ENCODE results near the gene CLCN5.

The CLCN5 gene

DNA sequence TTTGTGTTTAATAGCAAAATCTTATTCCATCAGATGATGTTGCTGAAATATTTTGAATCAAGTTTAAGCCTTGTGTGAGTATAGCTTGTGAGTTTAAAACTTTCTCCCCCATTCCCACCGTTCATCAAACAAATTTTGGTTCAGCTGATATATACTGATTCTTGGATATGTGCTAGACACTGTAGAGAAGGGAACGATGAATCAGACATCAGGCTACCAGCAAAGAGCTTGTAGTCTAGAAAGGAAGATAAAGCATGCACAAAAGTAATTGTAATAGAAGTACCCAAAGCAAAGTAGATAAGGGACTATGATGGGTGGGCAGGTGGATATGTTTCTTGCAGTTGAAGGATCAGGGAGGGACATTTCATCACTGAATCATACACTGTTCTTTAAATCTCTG, 146.5 kb downstream of the CLCN5 start:
- H4K20me1 ChIP-seq (ENCODE audit: insufficient read depth, low read length), result no peaks in the 10 kb centered on the region
- H3K36me3 ChIP-seq (ENCODE audit: insufficient read depth, low read length), result no peaks in the 10 kb centered on the region
- no peaks in the 10 kb centered on the region for H3K4me1 ChIP-seq (ENCODE audit: insufficient read depth, low read length)
- H2AFZ ChIP-seq (ENCODE audit: low read depth, low read length), result no peak overlapping the region
- no peaks in the 10 kb centered on the region for H3K27me3 ChIP-seq (ENCODE audit: insufficient read depth, low read length, poor library complexity)
- no peaks in the 10 kb centered on the region for H3K9me3 ChIP-seq (ENCODE audit: insufficient read depth, low read length, severe bottlenecking)
- H3K9ac ChIP-seq (ENCODE audit: low read depth, low read length), result no peak overlapping the region
- no peak for ATAC-seq (ENCODE audit: insufficient read depth, low read depth)
- H3K79me2 ChIP-seq (ENCODE audit: insufficient read depth, low read length), result no peaks in the 10 kb centered on the region
- H3K4me3 ChIP-seq (ENCODE audit: low read depth in 1 of 2, low read length in 2 of 2), result no peak overlapping the region
- no peak overlapping the region for H3K4me2 ChIP-seq (ENCODE audit: insufficient read depth, low read length)
- no peak overlapping the region for H3K27ac ChIP-seq (ENCODE audit: low read length)
- TF ChIP-seq, protein P1, sequence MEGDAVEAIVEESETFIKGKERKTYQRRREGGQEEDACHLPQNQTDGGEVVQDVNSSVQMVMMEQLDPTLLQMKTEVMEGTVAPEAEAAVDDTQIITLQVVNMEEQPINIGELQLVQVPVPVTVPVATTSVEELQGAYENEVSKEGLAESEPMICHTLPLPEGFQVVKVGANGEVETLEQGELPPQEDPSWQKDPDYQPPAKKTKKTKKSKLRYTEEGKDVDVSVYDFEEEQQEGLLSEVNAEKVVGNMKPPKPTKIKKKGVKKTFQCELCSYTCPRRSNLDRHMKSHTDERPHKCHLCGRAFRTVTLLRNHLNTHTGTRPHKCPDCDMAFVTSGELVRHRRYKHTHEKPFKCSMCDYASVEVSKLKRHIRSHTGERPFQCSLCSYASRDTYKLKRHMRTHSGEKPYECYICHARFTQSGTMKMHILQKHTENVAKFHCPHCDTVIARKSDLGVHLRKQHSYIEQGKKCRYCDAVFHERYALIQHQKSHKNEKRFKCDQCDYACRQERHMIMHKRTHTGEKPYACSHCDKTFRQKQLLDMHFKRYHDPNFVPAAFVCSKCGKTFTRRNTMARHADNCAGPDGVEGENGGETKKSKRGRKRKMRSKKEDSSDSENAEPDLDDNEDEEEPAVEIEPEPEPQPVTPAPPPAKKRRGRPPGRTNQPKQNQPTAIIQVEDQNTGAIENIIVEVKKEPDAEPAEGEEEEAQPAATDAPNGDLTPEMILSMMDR (IDR thresholded peaks at IDR 0.05; ENCODE audit: borderline replicate concordance, extremely low read depth, low read length, poor library complexity, severe bottlenecking), result no peak
- TF ChIP-seq EZH2 (IDR thresholded peaks at IDR 0.05; ENCODE audit: borderline replicate concordance, low read depth, low read length, severe bottlenecking), result no peak
- DNase-seq, result no peak

DNA sequence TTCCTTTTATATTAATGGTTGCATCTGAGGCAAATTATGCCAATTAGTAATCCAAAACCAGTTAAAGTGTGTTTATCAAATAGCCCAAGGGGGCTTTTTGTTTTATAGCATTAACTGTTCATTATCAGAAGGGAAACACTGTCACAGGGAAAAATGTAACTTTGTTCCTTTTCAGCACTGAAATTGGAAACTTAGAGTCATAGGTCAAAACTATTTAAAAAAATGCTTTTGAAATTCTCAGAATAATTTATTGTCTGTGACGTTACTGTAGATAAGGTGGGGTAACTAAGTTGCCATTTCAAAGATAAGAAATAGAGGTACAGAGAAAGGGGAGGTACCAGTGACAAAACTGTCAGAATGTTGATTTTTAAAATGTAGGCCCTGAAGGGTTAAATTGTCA, 149.1 kb downstream of the CLCN5 start:
- no peak overlapping the region for H3K27ac ChIP-seq (ENCODE audit: low read length)
- no peak overlapping the region for H3K4me3 ChIP-seq (ENCODE audit: low read depth in 1 of 2, low read length in 2 of 2)
- H4K20me1 ChIP-seq (ENCODE audit: insufficient read depth, low read length), result no peaks in the 10 kb centered on the region
- H2AFZ ChIP-seq (ENCODE audit: low read depth, low read length), result no peak overlapping the region
- no peak for TF ChIP-seq EZH2 (IDR thresholded peaks at IDR 0.05; ENCODE audit: borderline replicate concordance, low read depth, low read length, severe bottlenecking)
- TF ChIP-seq, protein P1 (IDR thresholded peaks at IDR 0.05; ENCODE audit: borderline replicate concordance, extremely low read depth, low read length, poor library complexity, severe bottlenecking), result no peak
- H3K4me1 ChIP-seq (ENCODE audit: insufficient read depth, low read length), result no peaks in the 10 kb centered on the region
- no peaks in the 10 kb centered on the region for H3K79me2 ChIP-seq (ENCODE audit: insufficient read depth, low read length)
- H3K4me2 ChIP-seq (ENCODE audit: insufficient read depth, low read length), result no peak overlapping the region
- H3K27me3 ChIP-seq (ENCODE audit: insufficient read depth, low read length, poor library complexity), result no peaks in the 10 kb centered on the region
- H3K9ac ChIP-seq (ENCODE audit: low read depth, low read length), result no peak overlapping the region
- ATAC-seq (ENCODE audit: insufficient read depth, low read depth) (no peak), DNase-seq (no peak)
- H3K36me3 ChIP-seq (ENCODE audit: insufficient read depth, low read length), result no peaks in the 10 kb centered on the region
- no peaks in the 10 kb centered on the region for H3K9me3 ChIP-seq (ENCODE audit: insufficient read depth, low read length, severe bottlenecking)

DNA sequence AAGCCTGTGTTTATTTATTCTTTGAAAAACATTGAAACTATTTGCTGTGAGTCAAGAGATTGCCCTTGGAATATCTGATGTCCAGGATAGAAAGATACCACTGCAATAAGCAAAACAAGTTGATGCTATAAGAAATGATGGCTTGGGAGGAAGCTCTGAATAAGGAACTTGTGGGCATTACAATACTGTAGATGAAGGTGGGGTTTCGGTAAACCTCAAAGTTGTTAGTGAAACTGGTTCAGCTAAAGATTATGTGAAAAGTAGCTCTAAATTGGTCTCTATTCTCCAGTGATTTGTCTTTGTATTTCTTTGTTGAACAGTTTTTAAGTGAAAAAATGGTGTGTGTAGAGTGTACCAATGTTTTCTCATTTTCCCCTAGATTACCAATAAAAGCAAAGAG, 149.7 kb downstream of the CLCN5 start:
- Histone ChIP-seq H3K27ac (ENCODE audit: low read length) (no peak overlapping the region), H3K4me2 (ENCODE audit: insufficient read depth, low read length) (no peak overlapping the region), H2AFZ (ENCODE audit: low read depth, low read length) (no peak overlapping the region), H3K4me3 (ENCODE audit: low read depth in 1 of 2, low read length in 2 of 2) (no peak overlapping the region), H3K4me1 (ENCODE audit: insufficient read depth, low read length) (no peaks in the 10 kb centered on the region), H3K79me2 (ENCODE audit: insufficient read depth, low read length) (no peaks in the 10 kb centered on the region), H3K9ac (ENCODE audit: low read depth, low read length) (no peak overlapping the region), H3K36me3 (ENCODE audit: insufficient read depth, low read length) (no peaks in the 10 kb centered on the region), H3K9me3 (ENCODE audit: insufficient read depth, low read length, severe bottlenecking) (no peaks in the 10 kb centered on the region), H3K27me3 (ENCODE audit: insufficient read depth, low read length, poor library complexity) (no peaks in the 10 kb centered on the region), H4K20me1 (ENCODE audit: insufficient read depth, low read length) (no peaks in the 10 kb centered on the region)
- no peak for DNase-seq
- no peak for TF ChIP-seq EZH2 (IDR thresholded peaks at IDR 0.05; ENCODE audit: borderline replicate concordance, low read depth, low read length, severe bottlenecking)
- TF ChIP-seq, protein P1 (IDR thresholded peaks at IDR 0.05; ENCODE audit: borderline replicate concordance, extremely low read depth, low read length, poor library complexity, severe bottlenecking), result no peak
- no peak for ATAC-seq (ENCODE audit: insufficient read depth, low read depth)

DNA sequence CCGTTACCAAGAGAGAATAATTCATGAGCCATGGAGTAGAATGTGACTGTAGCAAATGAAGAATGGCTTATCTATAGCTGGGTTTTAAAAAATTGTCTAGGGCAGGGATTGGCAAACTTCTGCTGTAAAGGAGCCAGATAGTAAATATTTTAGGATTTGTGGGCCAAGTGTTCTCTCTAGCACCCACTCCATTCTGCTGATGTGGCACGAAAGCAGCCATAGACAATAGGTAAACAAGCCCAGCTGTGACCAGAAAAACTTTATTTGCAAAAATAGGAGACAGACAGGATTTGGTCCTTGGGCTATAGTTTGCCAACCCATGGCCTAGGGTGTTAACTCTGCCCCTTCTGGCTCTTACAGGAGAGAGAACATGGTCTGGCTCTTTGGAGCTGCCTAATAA, 151.2 kb downstream of the CLCN5 start:
- Histone ChIP-seq H3K4me1 (ENCODE audit: insufficient read depth, low read length) (no peaks in the 10 kb centered on the region), H3K9ac (ENCODE audit: low read depth, low read length) (no peak overlapping the region), H3K27me3 (ENCODE audit: insufficient read depth, low read length, poor library complexity) (no peaks in the 10 kb centered on the region), H3K4me2 (ENCODE audit: insufficient read depth, low read length) (no peak overlapping the region), H4K20me1 (ENCODE audit: insufficient read depth, low read length) (no peaks in the 10 kb centered on the region), H3K4me3 (ENCODE audit: low read depth in 1 of 2, low read length in 2 of 2) (no peak overlapping the region), H2AFZ (ENCODE audit: low read depth, low read length) (no peak overlapping the region), H3K9me3 (ENCODE audit: insufficient read depth, low read length, severe bottlenecking) (no peaks in the 10 kb centered on the region), H3K36me3 (ENCODE audit: insufficient read depth, low read length) (no peaks in the 10 kb centered on the region), H3K27ac (ENCODE audit: low read length) (no peak overlapping the region), H3K79me2 (ENCODE audit: insufficient read depth, low read length) (no peaks in the 10 kb centered on the region)
- no peak for DNase-seq
- no peak for ATAC-seq (ENCODE audit: insufficient read depth, low read depth)
- TF ChIP-seq, protein P1 (IDR thresholded peaks at IDR 0.05; ENCODE audit: borderline replicate concordance, extremely low read depth, low read length, poor library complexity, severe bottlenecking), result no peak
- no peak for TF ChIP-seq EZH2 (IDR thresholded peaks at IDR 0.05; ENCODE audit: borderline replicate concordance, low read depth, low read length, severe bottlenecking)

Data from DND-41 (cell line).